ENCODE measurements around the gene FKBP2.

The FKBP2 gene

GRCh38 chr11:64251016-64251752 lies 10.3 kb downstream of the FKBP2 start, which contains the start of gene PLCB3:
Gene PLCB3 (plus strand): TSS chr11:64251530. CDS start chr11:64251650, 120 bp downstream.
- Histone ChIP-seq H3K9me3 (ENCODE audit: insufficient read depth, low read depth, low read length) (no peaks in the 10 kb centered on the region), H3K27me3 (ENCODE audit: insufficient read depth, low read length) (no peaks in the 10 kb centered on the region), H3K27ac (ENCODE audit: low read depth, low read length) (peak within 1 kb of the TSS; percentile 96; the same call in 1 of the 2 replicates), H3K36me3 (ENCODE audit: insufficient read depth, low read length) (peaks cover 16% of the 10 kb centered on the region), H3K4me3 (ENCODE audit: low read length) (peak within 1 kb of the TSS; percentile 89), H3K9ac (ENCODE audit: low read depth, low read length) (peak within 1 kb of the TSS; percentile 79), H3K4me1 (ENCODE audit: insufficient read depth, low read length) (peaks cover 34% of the 10 kb centered on the region)
- WGBS, result 1% methylated on average over 75 of the region's 75 CpGs

DNA sequence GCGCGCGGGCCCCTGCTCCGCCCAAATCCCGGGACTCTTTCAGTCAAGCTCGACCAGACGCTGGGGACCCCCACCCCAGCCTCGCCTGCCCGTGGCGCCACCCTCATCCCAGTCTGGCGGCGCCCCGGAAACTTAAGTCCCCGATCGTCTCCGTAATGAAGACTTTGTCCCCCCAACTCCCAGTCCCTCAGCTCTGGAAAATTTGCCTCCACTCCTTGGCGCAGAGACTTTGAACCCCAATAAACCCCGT lies 10.8 kb downstream of the FKBP2 start:
- Histone ChIP-seq H3K27ac (ENCODE audit: low read depth, low read length) (peak overlapping the region; percentile 63; the same call in 1 of the 2 replicates), H3K4me3 (ENCODE audit: low read length) (peak overlapping the region; percentile 89), H3K9me3 (ENCODE audit: insufficient read depth, low read depth, low read length) (no peaks in the 10 kb centered on the region), H3K9ac (ENCODE audit: low read depth, low read length) (peak overlapping the region; percentile 67), H3K27me3 (ENCODE audit: insufficient read depth, low read length) (no peaks in the 10 kb centered on the region), H3K4me1 (ENCODE audit: insufficient read depth, low read length) (peaks cover 34% of the 10 kb centered on the region), H3K36me3 (ENCODE audit: insufficient read depth, low read length) (peaks cover 21% of the 10 kb centered on the region)
- WGBS, result under 1% methylated on average over 18 of the region's 18 CpGs

DNA sequence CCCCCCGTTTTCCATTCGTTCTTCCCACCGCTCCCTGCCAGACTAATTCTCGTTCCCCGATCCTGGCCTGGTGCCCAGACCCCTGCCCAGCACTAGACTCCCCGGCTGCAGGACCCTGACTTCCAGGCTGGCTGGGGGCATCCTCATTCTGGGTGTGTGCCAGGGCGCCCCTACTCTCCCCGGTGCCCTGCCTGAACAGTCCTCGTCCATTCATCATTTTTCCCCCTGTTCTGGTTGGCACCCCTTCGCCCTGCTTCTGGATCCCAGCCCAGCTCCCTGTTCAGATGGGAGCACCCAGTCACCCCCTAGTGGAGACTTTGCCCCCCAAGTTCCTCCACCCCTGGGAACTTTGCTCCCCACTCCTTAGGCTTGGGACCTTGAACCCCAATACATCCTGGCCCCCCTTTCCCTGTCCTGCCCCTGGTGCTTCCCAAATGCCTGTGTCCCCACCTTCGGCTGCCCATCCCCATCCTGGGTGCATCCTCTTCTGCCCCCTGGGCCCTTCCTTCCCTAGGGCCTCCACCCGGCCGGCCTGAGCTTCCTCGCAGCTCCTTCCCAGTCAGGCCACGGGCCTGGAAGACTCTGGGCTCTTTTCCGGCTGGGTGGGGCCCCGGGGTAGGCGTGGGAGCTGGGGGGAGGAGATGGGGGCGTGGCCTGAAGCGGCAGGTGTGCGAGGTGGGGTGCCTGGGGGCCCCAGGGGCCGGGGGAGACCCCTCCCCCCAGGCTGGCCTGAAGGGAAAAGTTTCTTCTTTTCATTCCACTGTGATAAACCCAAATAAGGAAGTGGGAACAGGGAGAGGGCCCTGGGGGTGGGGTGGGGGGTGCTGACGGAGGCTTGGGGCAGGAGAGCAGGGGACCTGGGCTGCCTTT lies 11.3 kb downstream of the FKBP2 start:
- Histone ChIP-seq H3K27me3 (ENCODE audit: insufficient read depth, low read length) (no peaks in the 10 kb centered on the region), H3K4me3 (ENCODE audit: low read length) (peak overlapping the region; percentile 89), H3K9me3 (ENCODE audit: insufficient read depth, low read depth, low read length) (no peaks in the 10 kb centered on the region), H3K36me3 (ENCODE audit: insufficient read depth, low read length) (peaks cover 24% of the 10 kb centered on the region), H3K27ac (ENCODE audit: low read depth, low read length) (peak overlapping the region; percentile 66; the same call in 1 of the 2 replicates), H3K9ac (ENCODE audit: low read depth, low read length) (peak overlapping the region; percentile 67), H3K4me1 (ENCODE audit: insufficient read depth, low read length) (peaks cover 34% of the 10 kb centered on the region)
- 5% methylated on average over 19 of the region's 23 CpGs for WGBS

- Histone ChIP-seq H3K27ac (ENCODE audit: low read depth, low read length) (peak overlapping the region; percentile 66; the same call in 1 of the 2 replicates), H3K27me3 (ENCODE audit: insufficient read depth, low read length) (no peaks in the 10 kb centered on the region), H3K4me3 (ENCODE audit: low read length) (peak overlapping the region; percentile 89), H3K36me3 (ENCODE audit: insufficient read depth, low read length) (peaks cover 31% of the 10 kb centered on the region), H3K9ac (ENCODE audit: low read depth, low read length) (no peak overlapping the region), H3K9me3 (ENCODE audit: insufficient read depth, low read depth, low read length) (no peaks in the 10 kb centered on the region), H3K4me1 (ENCODE audit: insufficient read depth, low read length) (peaks cover 30% of the 10 kb centered on the region)
- 80% methylated on average over 8 of the region's 8 CpGs for WGBS
Measured at GRCh38 chr11:64253043-64253442, 12.1 kb downstream of the FKBP2 start.

DNA sequence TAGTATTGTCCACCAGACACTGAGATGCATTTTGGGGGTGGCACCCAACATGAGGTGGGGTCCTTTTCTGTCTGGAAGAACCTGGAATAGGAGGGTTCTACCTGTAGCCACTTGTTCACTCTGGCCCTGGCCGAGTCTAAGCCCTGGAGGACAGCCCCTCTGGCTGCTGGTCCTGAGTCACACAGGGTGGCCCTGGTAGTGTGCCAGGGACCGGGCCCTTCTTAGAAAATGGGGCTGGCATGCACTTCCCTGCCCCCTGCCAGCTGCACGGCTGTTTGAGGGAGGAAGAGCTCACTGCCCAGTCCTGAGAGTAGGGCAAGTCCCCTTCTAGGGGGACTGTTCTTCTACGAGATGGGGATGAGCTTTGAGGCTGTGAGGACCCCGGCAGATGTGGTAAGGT lies 12.6 kb downstream of the FKBP2 start:
- WGBS, result 90% methylated on average over 5 of the region's 5 CpGs
- Histone ChIP-seq H3K9ac (ENCODE audit: low read depth, low read length) (no peak overlapping the region), H3K4me1 (ENCODE audit: insufficient read depth, low read length) (peaks cover 25% of the 10 kb centered on the region), H3K27ac (ENCODE audit: low read depth, low read length) (peak overlapping the region; percentile 66; the same call in 1 of the 2 replicates), H3K36me3 (ENCODE audit: insufficient read depth, low read length) (peaks cover 35% of the 10 kb centered on the region), H3K27me3 (ENCODE audit: insufficient read depth, low read length) (no peaks in the 10 kb centered on the region), H3K9me3 (ENCODE audit: insufficient read depth, low read depth, low read length) (no peaks in the 10 kb centered on the region), H3K4me3 (ENCODE audit: low read length) (0 out of 2 replicates have a peak overlapping the region, but pooled peaks have one; percentile 89)

DNA sequence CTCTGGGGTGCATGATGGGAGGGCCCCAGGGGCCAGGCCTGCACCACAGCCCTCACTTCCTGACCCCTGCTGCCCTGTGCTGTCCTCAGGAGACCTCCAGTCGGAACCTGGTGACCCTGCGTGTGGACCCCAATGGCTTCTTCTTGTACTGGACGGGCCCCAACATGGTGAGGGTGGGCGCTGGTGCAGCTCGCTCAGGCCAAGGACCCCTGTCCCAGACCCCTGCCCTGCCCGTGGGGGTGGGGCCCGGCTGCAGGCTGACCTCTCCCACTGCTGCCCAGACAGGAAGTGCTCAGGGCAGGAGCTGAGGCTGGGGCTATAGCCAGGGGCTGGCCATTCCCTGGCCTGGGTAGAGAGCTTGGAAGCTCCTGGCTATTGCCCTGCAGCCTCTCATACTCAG lies 13.4 kb downstream of the FKBP2 start:
- Histone ChIP-seq H3K27ac (ENCODE audit: low read depth, low read length) (no peak overlapping the region), H3K36me3 (ENCODE audit: insufficient read depth, low read length) (peaks cover 44% of the 10 kb centered on the region), H3K4me1 (ENCODE audit: insufficient read depth, low read length) (peaks cover 17% of the 10 kb centered on the region), H3K4me3 (ENCODE audit: low read length) (no peak overlapping the region), H3K9ac (ENCODE audit: low read depth, low read length) (no peak overlapping the region; the same call in 1 of the 2 replicates), H3K27me3 (ENCODE audit: insufficient read depth, low read length) (no peaks in the 10 kb centered on the region), H3K9me3 (ENCODE audit: insufficient read depth, low read depth, low read length) (no peaks in the 10 kb centered on the region)
- 94% methylated on average over 7 of the region's 7 CpGs for WGBS

GRCh38 chr11:64255135-64256128 lies 14.5 kb downstream of the FKBP2 start:
- Histone ChIP-seq H3K9me3 (ENCODE audit: insufficient read depth, low read depth, low read length) (no peaks in the 10 kb centered on the region), H3K4me1 (ENCODE audit: insufficient read depth, low read length) (peaks cover 9% of the 10 kb centered on the region; the same call in 1 of the 2 replicates), H3K36me3 (ENCODE audit: insufficient read depth, low read length) (peaks cover 55% of the 10 kb centered on the region), H3K9ac (ENCODE audit: low read depth, low read length) (no peak overlapping the region), H3K4me3 (ENCODE audit: low read length) (no peak overlapping the region), H3K27me3 (ENCODE audit: insufficient read depth, low read length) (no peaks in the 10 kb centered on the region), H3K27ac (ENCODE audit: low read depth, low read length) (no peak overlapping the region)
- 95% methylated on average over 35 of the region's 35 CpGs for WGBS

DNA sequence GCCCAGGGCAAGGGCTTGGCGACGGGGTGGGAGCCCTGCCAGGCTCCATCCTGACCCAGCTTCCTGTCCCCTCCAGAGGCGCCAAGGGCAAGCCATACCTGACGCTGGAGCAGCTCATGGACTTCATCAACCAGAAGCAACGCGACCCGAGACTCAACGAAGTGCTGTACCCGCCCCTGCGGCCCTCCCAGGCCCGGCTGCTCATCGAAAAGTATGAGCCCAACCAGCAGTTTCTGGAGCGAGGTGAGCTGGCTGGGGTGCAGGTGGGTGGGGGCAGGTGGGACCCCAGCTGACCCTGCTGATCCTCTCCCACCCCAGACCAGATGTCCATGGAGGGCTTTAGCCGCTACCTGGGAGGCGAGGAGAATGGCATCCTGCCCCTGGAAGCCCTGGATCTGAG lies 15.4 kb downstream of the FKBP2 start:
- H3K9ac ChIP-seq (ENCODE audit: low read depth, low read length), result no peak overlapping the region
- no peak overlapping the region for H3K27ac ChIP-seq (ENCODE audit: low read depth, low read length)
- 95% methylated on average over 15 of the region's 15 CpGs for WGBS
- no peaks in the 10 kb centered on the region for H3K27me3 ChIP-seq (ENCODE audit: insufficient read depth, low read length)
- H3K36me3 ChIP-seq (ENCODE audit: insufficient read depth, low read length), result peaks cover 60% of the 10 kb centered on the region
- no peak overlapping the region for H3K4me3 ChIP-seq (ENCODE audit: low read length)
- no peaks in the 10 kb centered on the region for H3K9me3 ChIP-seq (ENCODE audit: insufficient read depth, low read depth, low read length)
- H3K4me1 ChIP-seq (ENCODE audit: insufficient read depth, low read length), result 0 out of 2 replicates have a peak, but pooled peaks cover 3% of the 10 kb centered on the region

GRCh38 chr11:64258356-64258755 lies 17.5 kb downstream of the FKBP2 start:
- Histone ChIP-seq H3K9me3 (ENCODE audit: insufficient read depth, low read depth, low read length) (no peaks in the 10 kb centered on the region), H3K4me3 (ENCODE audit: low read length) (no peak overlapping the region), H3K9ac (ENCODE audit: low read depth, low read length) (no peak overlapping the region), H3K4me1 (ENCODE audit: insufficient read depth, low read length) (peaks cover 2% of the 10 kb centered on the region; the same call in 1 of the 2 replicates), H3K27ac (ENCODE audit: low read depth, low read length) (no peak overlapping the region), H3K36me3 (ENCODE audit: insufficient read depth, low read length) (peaks cover 80% of the 10 kb centered on the region), H3K27me3 (ENCODE audit: insufficient read depth, low read length) (no peaks in the 10 kb centered on the region)
- 94% methylated on average over 24 of the region's 24 CpGs for WGBS

DNA sequence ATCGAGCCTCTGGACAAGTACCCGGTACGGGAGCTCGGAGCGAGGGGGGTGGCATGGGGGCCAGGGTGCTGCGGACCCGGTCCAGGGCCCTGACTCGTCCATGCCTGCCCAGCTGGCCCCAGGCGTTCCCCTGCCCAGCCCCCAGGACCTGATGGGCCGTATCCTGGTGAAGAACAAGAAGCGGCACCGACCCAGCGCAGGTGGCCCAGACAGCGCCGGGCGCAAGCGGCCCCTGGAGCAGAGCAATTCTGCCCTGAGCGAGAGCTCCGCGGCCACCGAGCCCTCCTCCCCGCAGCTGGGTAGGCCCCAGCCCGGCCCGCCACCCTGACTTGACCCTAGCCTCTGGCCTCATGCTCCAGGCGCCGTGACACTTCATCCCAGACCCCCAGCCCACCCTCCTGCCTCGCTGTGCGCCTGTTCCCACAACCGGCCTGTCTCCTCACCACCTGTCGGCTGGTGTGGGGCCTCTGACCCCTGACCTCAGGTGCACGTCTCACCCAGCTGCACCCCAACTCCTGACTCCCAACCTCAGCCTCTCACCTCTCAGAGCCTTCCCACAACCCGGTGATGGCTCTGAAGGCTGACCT lies 18.1 kb downstream of the FKBP2 start:
- Histone ChIP-seq H3K4me3 (ENCODE audit: low read length) (no peak overlapping the region), H3K27me3 (ENCODE audit: insufficient read depth, low read length) (no peaks in the 10 kb centered on the region), H3K9ac (ENCODE audit: low read depth, low read length) (no peak overlapping the region), H3K36me3 (ENCODE audit: insufficient read depth, low read length) (peaks cover 86% of the 10 kb centered on the region), H3K27ac (ENCODE audit: low read depth, low read length) (no peak overlapping the region), H3K9me3 (ENCODE audit: insufficient read depth, low read depth, low read length) (no peaks in the 10 kb centered on the region), H3K4me1 (ENCODE audit: insufficient read depth, low read length) (peaks cover 4% of the 10 kb centered on the region; the same call in 1 of the 2 replicates)
- 95% methylated on average over 32 of the region's 32 CpGs for WGBS
